Progenitor cell of endocrine pancreas (in vitro differentiated cells): ENCODE measurements around the gene USP22. TPM values are rescaled to one million over a fixed set of nuclear protein-coding genes. Genes with fewer than 3 reads are reported as not detected.

ENCODE experiments used
- DNase-seq: peaks from one replicate; pipeline ENCODE4 v3.0.0; 2021; ENCODE audit warnings: low spot score; ENCODE audit not compliant: unreplicated experiment
- H3K27ac Mint-ChIP-seq: 2 replicates; pipeline ENCODE4 v1.8.0; 2021; ENCODE audit warnings: mild to moderate bottlenecking, moderate library complexity, mixed read lengths
- H3K27me3 Mint-ChIP-seq: 2 replicates; pipeline ENCODE4 v1.8.0; 2021; ENCODE audit warnings: mixed read lengths
- H3K36me3 Mint-ChIP-seq: 2 replicates; pipeline ENCODE4 v1.8.0; 2022; ENCODE audit warnings: mixed read lengths; ENCODE audit not compliant: insufficient read depth
- H3K4me1 Mint-ChIP-seq: 2 replicates; pipeline ENCODE4 v1.8.0; 2021; ENCODE audit warnings: low read depth, mixed read lengths
- H3K4me3 Mint-ChIP-seq: 2 replicates; pipeline ENCODE4 v1.8.0; 2021; ENCODE audit warnings: low read depth, mild to moderate bottlenecking, moderate library complexity, mixed read lengths
- H3K9me3 Mint-ChIP-seq: 2 replicates; pipeline ENCODE4 v1.8.0; 2021; ENCODE audit warnings: low read depth, mixed read lengths
- total RNA-seq: library from RNA; stranded (reverse); gene quantifications from 2 replicates; pipeline ENCODE4 v1.2.1, GENCODE V29; 2021
- TF ChIP-seq, protein P1 (sequence below): fragments of 200-600 bp; sonication (generic); IDR thresholded peaks from one replicate; pipeline ENCODE4 v1.5.0; 2021; ENCODE audit warnings: antibody characterized with exemption, mild to moderate bottlenecking; ENCODE audit not compliant: unreplicated experiment

Gene USP22
- total RNA-seq, 1 donor from 2014 or later, result 368 TPM

DNA sequence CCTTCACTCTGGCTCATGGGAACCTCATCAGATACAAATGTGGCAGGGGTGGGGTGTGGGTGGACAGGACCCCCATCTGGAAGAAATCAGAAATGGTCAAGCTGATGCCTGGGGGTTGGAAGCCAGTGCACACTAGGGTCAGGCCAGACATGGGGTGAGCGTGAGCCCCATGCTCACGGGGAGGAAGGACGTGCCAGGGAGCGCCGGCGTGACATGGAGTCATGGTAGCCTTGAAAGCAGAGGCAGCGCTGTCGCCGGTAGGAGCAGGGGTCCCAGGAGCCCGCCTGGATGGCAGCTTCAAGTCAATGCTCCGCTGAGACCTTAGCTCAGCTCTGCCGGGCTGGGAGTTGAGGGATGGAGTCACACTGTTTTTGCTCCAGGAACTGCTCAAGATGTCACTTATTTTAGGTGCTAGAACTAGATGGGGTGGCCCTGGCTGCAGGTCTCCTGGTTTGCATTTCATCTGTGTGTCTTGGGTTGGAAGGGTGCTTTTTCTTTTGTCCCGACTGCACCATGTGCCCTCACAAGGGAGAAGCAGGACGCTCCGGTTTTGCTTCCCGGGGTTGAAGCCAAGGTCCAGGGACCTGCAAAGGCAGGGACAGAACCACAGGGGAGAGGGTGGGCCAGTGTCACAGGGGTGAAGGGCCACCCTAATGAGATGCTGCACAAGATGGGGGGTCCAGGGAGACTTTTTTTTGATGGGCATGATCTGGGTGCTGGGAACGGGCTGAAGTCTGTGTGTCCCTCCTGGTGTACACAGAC, 51.4 kb downstream of the USP22 start:
- Mint-ChIP-seq H3K27me3 (no peaks in the 10 kb centered on the region), H3K36me3 (peaks cover 6% of the 10 kb centered on the region), H3K4me1 (peaks cover 9% of the 10 kb centered on the region), H3K27ac (no peak overlapping the region), H3K4me3 (no peak overlapping the region), H3K9me3 (no peaks in the 10 kb centered on the region)
- DNase-seq, result no peak
- TF ChIP-seq, protein P1, sequence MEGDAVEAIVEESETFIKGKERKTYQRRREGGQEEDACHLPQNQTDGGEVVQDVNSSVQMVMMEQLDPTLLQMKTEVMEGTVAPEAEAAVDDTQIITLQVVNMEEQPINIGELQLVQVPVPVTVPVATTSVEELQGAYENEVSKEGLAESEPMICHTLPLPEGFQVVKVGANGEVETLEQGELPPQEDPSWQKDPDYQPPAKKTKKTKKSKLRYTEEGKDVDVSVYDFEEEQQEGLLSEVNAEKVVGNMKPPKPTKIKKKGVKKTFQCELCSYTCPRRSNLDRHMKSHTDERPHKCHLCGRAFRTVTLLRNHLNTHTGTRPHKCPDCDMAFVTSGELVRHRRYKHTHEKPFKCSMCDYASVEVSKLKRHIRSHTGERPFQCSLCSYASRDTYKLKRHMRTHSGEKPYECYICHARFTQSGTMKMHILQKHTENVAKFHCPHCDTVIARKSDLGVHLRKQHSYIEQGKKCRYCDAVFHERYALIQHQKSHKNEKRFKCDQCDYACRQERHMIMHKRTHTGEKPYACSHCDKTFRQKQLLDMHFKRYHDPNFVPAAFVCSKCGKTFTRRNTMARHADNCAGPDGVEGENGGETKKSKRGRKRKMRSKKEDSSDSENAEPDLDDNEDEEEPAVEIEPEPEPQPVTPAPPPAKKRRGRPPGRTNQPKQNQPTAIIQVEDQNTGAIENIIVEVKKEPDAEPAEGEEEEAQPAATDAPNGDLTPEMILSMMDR, result no peak

DNA sequence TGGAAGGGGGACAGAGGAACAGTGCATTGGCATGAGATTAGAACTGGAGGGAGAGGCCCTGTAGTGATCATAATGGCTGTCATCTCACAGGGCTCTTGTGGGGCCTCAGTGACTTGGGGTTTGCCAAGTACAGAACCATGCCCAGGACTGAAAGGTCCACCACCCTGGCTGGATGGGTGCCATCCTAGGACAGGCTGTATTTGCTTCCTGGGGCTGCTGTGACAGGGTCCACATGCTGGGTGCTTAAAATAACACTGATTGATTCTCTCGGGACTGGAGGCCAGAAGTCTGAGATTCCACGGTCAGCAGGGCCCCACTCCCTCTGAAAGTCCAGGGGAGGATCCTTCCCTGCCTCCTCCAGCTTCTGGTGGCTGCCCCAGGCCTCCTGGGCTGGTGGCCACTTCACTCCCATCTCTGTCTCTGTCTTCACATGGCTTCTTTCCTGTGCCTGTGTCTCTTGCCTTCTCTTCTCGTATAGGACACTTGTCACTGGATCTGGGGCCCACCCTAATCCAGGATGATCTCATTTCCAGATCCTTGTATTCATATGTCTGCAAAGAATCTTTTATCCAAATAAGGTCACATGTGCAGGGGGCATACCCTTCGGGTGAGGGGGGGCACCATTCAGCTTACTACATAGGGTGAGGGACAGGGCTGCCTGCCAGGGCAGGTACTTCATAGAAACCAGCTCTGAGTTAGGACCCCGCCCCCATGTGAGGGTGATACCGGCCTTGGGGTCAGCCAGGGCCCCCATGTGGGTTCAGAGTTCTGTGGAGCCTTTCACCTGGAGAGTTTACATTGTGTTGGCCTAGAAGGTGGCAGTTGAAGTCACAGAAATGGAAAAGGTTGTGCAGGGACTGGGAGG, 52.6 kb downstream of the USP22 start:
- Mint-ChIP-seq H3K9me3 (no peaks in the 10 kb centered on the region), H3K27me3 (no peaks in the 10 kb centered on the region), H3K36me3 (peaks cover 7% of the 10 kb centered on the region), H3K27ac (no peak overlapping the region), H3K4me3 (no peak overlapping the region), H3K4me1 (peaks cover 9% of the 10 kb centered on the region)
- DNase-seq, result no peak
- TF ChIP-seq, protein P1, result no peak

DNA sequence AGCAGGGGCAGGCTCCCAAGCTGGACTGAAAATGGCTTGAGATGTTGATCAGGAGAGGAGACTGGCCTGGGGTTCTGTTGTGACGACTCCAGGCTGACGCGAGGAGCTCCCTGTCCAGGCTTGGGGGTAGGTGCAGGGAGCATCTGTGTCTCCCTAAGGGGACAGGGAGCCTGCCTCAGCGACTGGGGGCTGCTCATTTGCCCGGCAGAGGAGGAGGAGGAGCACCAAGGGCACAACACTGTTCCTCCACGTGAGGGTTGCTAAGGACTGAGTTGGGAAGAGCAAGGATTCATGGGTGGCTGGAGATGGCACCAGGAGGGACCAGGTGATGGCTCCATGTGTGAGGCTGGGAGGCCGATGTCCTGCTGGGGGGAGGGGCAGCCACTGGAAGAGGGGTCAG, 53.3 kb downstream of the USP22 start:
- no peak for DNase-seq
- Mint-ChIP-seq H3K4me3 (no peak overlapping the region), H3K27ac (peak overlapping the region; percentile 59), H3K9me3 (no peaks in the 10 kb centered on the region), H3K4me1 (peaks cover 9% of the 10 kb centered on the region), H3K27me3 (no peaks in the 10 kb centered on the region), H3K36me3 (peaks cover 7% of the 10 kb centered on the region)
- TF ChIP-seq, protein P1, result no peak

GRCh38 chr17:20988896-20989295, 53.9 kb downstream of the USP22 start:
- TF ChIP-seq, protein P1, result no peak
- Mint-ChIP-seq H3K27ac (no peak overlapping the region), H3K4me3 (no peak overlapping the region), H3K27me3 (no peaks in the 10 kb centered on the region), H3K9me3 (no peaks in the 10 kb centered on the region), H3K36me3 (peaks cover 7% of the 10 kb centered on the region), H3K4me1 (peaks cover 9% of the 10 kb centered on the region)
- DNase-seq, result no peak

DNA sequence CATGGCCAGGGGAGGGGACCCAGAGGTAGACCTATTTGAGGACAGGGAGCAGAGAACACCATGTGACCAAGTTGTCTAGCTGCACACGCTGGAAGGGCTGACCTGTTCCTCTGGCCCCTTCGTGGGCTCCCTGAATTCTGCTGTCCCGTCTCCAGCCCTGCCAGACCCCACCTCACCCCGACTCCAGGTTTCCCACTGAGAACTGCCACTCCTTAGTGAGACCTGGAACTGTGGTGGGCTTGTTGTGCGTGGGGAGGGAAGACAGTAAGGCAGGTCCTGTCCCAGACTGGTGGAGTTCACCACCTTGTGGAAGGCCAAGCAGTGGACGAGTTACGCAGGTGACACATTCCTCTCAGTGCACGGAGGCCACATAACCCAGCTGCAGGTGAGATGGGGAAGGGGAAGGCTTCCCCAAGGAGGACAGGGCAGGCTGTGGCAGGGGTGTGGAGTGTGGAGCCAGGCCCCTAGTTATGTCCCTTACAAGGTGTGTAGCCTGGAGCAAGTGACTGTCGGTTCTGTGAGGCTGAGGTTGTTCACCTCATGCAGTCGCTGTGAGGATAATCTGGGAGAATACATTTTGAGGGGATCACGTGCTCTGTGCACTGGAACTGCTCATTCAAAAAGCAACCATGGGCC, 54.7 kb downstream of the USP22 start:
- Mint-ChIP-seq H3K27me3 (no peaks in the 10 kb centered on the region), H3K4me1 (peaks cover 5% of the 10 kb centered on the region), H3K4me3 (no peak overlapping the region), H3K9me3 (no peaks in the 10 kb centered on the region), H3K36me3 (peaks cover 12% of the 10 kb centered on the region), H3K27ac (peak overlapping the region; percentile 62)
- no peak for DNase-seq
- TF ChIP-seq, protein P1, result no peak
